Measurements from ENCODE around the gene FGF2.
"Not testable (repeated sequence)": the region's sequence is repeated elsewhere in the genome, so short reads cannot be mapped to it uniquely, and the experiment has no call there.

Gene FGF2

GRCh38 chr4:122849789-122850188, 23.2 kb downstream of the FGF2 start:
- not testable (repeated sequence) for H3K79me1 ChIP-seq (replicated peaks; ENCODE audit: low read length, poor library complexity, severe bottlenecking); H3K27ac ChIP-seq (ENCODE audit: low read length, poor library complexity, severe bottlenecking); H2BK120ac ChIP-seq (ENCODE audit: low read depth, low read length); H3K14ac ChIP-seq (ENCODE audit: low read length in 2 of 2); H3K9me3 ChIP-seq (ENCODE audit: control insufficient read depth, low read length); H2AK5ac ChIP-seq (ENCODE audit: low read length, severe bottlenecking); H2AFZ ChIP-seq (ENCODE audit: low read depth, low read length); H3K9ac ChIP-seq (ENCODE audit: low read length); H3K4me2 ChIP-seq (ENCODE audit: low read length, poor library complexity, severe bottlenecking); H2BK12ac ChIP-seq (ENCODE audit: low read length in 2 of 2); H2BK5ac ChIP-seq (ENCODE audit: low read depth, low read length, poor library complexity, severe bottlenecking); H4K8ac ChIP-seq (ENCODE audit: low read length); H3K23ac ChIP-seq (ENCODE audit: low read length in 2 of 2); H3K4me3 ChIP-seq (ENCODE audit: insufficient read depth in 1 of 2, low read depth in 1 of 2, low read length in 2 of 2); H2BK15ac ChIP-seq (ENCODE audit: low read depth, poor library complexity, severe bottlenecking); DNase-seq; H3K27me3 ChIP-seq (ENCODE audit: control insufficient read depth in 1 of 2, insufficient read depth in 1 of 2, low read length in 2 of 2); H4K91ac ChIP-seq (ENCODE audit: low read length); H3K4ac ChIP-seq (ENCODE audit: low read depth in 1 of 2, low read length in 2 of 2); H3K18ac ChIP-seq (ENCODE audit: low read depth in 1 of 2, low read length in 2 of 2)
- Histone ChIP-seq H3K4me1 (ENCODE audit: control insufficient read depth, insufficient read depth, low read depth, low read length) (peaks cover 10% of the 10 kb centered on the region), H3K36me3 (ENCODE audit: control insufficient read depth in 1 of 2, insufficient read depth in 2 of 2, low read depth in 1 of 2, low read length in 2 of 2) (peaks cover 9 to 13% of the 10 kb centered on the region in 2 experiments)
- 100% methylated on average over 3 of the region's 3 CpGs for WGBS

DNA sequence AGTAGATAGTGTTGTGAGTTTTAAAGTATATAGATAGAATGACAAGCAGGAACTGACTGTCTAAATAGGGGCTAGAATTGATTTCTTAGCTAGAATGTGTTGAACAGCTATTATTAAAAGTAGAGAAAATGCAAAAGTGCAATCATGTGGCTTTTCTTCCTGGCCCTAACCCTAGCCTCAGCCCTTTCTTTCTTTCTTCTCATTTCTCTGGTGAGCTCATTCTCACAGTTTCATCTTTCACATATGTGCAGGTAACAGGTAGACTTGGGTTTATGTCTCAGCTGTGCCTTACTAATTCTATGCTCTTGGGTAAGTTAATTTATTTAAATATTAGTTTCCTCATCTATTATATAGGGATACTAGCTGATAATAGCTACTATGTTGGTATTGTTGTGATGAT, 24.9 kb downstream of the FGF2 start:
- H3K18ac ChIP-seq (ENCODE audit: low read depth in 1 of 2, low read length in 2 of 2) = no peak overlapping the region
- H2BK15ac ChIP-seq (ENCODE audit: low read depth, poor library complexity, severe bottlenecking) = no peak overlapping the region
- no peak overlapping the region for H2BK12ac ChIP-seq (ENCODE audit: low read length in 2 of 2)
- H3K27me3 ChIP-seq (ENCODE audit: control insufficient read depth in 1 of 2, insufficient read depth in 1 of 2, low read length in 2 of 2) = no peaks in the 10 kb centered on the region
- no peak overlapping the region for H3K4me3 ChIP-seq (ENCODE audit: insufficient read depth in 1 of 2, low read depth in 1 of 2, low read length in 2 of 2)
- no peak overlapping the region for H3K4me2 ChIP-seq (ENCODE audit: low read length, poor library complexity, severe bottlenecking)
- no peak overlapping the region for H2BK120ac ChIP-seq (ENCODE audit: low read depth, low read length)
- H2AK5ac ChIP-seq (ENCODE audit: low read length, severe bottlenecking) = no peak overlapping the region
- no peak overlapping the region for H3K9ac ChIP-seq (ENCODE audit: low read length)
- H4K8ac ChIP-seq (ENCODE audit: low read length) = no peak overlapping the region
- H3K27ac ChIP-seq (ENCODE audit: low read length, poor library complexity, severe bottlenecking) = no peak overlapping the region
- H3K4me1 ChIP-seq (ENCODE audit: control insufficient read depth, insufficient read depth, low read depth, low read length) = peaks cover 14% of the 10 kb centered on the region
- H3K23ac ChIP-seq (ENCODE audit: low read length in 2 of 2) = no peak overlapping the region
- peaks cover 5% of the 10 kb centered on the region for H3K79me1 ChIP-seq (replicated peaks; ENCODE audit: low read length, poor library complexity, severe bottlenecking)
- no peak for DNase-seq
- H2AFZ ChIP-seq (ENCODE audit: low read depth, low read length) = no peak overlapping the region
- peaks cover 9 to 13% of the 10 kb centered on the region in 2 experiments for H3K36me3 ChIP-seq (ENCODE audit: control insufficient read depth in 1 of 2, insufficient read depth in 2 of 2, low read depth in 1 of 2, low read length in 2 of 2)
- no peaks in the 10 kb centered on the region for H3K9me3 ChIP-seq (ENCODE audit: control insufficient read depth, low read length)
- H3K14ac ChIP-seq (ENCODE audit: low read length in 2 of 2) = no peak overlapping the region
- H2BK5ac ChIP-seq (ENCODE audit: low read depth, low read length, poor library complexity, severe bottlenecking) = no peak overlapping the region
- H3K4ac ChIP-seq (ENCODE audit: low read depth in 1 of 2, low read length in 2 of 2) = no peak overlapping the region
- H4K91ac ChIP-seq (ENCODE audit: low read length) = no peak overlapping the region

DNA sequence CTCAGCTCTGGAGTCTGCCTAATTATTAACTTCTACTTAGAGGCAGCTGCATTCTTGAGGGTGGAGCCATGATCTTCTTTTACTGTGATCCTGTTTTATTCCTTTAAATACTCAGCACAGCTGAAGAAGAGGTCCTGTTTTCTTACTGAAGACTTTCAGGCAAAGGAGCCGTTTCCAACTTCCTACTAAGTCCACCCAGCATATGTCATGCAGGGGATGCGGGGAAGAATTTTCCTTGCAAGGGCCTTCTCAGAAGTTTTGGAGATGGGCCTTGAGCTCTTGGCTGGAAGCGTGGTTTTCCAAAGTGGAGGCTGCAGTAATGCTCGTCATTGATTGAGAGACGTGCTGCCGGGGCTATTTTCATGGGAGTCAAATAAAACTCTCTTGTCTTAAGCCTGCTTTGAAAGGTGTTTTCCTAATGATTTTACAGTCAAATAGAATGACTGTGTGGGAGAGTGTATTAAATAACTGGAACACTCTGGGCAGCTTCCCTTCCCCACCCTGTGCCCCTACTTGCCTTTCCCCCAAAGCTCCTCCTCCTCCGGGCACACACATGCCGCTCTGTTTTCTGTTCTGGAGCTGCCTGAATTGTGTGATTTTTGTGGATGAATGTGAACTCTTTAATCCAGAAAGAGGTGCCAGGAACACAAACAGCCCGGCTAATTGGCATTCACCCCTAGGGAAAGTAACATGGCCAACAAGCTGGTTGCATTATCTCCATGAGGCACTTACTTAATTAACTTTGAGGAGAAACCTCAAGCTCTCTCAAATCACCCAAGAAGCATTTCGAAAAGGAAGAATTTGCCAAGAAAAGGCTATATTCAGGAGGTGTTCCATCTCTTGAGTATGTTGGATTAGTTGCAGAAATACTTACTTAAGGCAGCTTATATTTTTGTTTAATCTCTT, 28.1 kb downstream of the FGF2 start:
- 96% methylated on average over 8 of the region's 10 CpGs for WGBS

GRCh38 chr4:122855353-122855890, 28.8 kb downstream of the FGF2 start:
- Histone ChIP-seq H3K9me3 (ENCODE audit: control insufficient read depth, low read length) (no peaks in the 10 kb centered on the region), H3K4me3 (ENCODE audit: insufficient read depth in 1 of 2, low read depth in 1 of 2, low read length in 2 of 2) (peak overlapping the region in 1 of 2 experiments; percentile 71), H2BK5ac (ENCODE audit: low read depth, low read length, poor library complexity, severe bottlenecking) (no peak overlapping the region), H3K4me2 (ENCODE audit: low read length, poor library complexity, severe bottlenecking) (no peak overlapping the region), H3K27me3 (ENCODE audit: control insufficient read depth in 1 of 2, insufficient read depth in 1 of 2, low read length in 2 of 2) (no peaks in the 10 kb centered on the region), H3K79me1 (replicated peaks; ENCODE audit: low read length, poor library complexity, severe bottlenecking) (no peaks in the 10 kb centered on the region), H2AFZ (ENCODE audit: low read depth, low read length) (no peak overlapping the region), H3K9ac (ENCODE audit: low read length) (peak overlapping the region; percentile 78), H3K27ac (ENCODE audit: low read length, poor library complexity, severe bottlenecking) (peak overlapping the region; percentile 100), H4K91ac (ENCODE audit: low read length) (no peak overlapping the region), H4K8ac (ENCODE audit: low read length) (no peak overlapping the region), H3K36me3 (ENCODE audit: control insufficient read depth in 1 of 2, insufficient read depth in 2 of 2, low read depth in 1 of 2, low read length in 2 of 2) (peaks cover 0 to 2% of the 10 kb centered on the region in 2 experiments), H3K4ac (ENCODE audit: low read depth in 1 of 2, low read length in 2 of 2) (no peak overlapping the region), H2BK12ac (ENCODE audit: low read length in 2 of 2) (no peak overlapping the region), H3K14ac (ENCODE audit: low read length in 2 of 2) (no peak overlapping the region), H3K18ac (ENCODE audit: low read depth in 1 of 2, low read length in 2 of 2) (peak overlapping the region in 1 of 2 experiments; percentile 45), H2BK15ac (ENCODE audit: low read depth, poor library complexity, severe bottlenecking) (no peak overlapping the region), H2AK5ac (ENCODE audit: low read length, severe bottlenecking) (peak overlapping the region; percentile 49), H3K4me1 (ENCODE audit: control insufficient read depth, insufficient read depth, low read depth, low read length) (peaks cover 7% of the 10 kb centered on the region), H2BK120ac (ENCODE audit: low read depth, low read length) (no peak overlapping the region), H3K23ac (ENCODE audit: low read length in 2 of 2) (no peak overlapping the region)
- DNase-seq = no peak
- 0% methylated on average over 1 of the region's 2 CpGs for WGBS

More for the DNA sequence above, 28.1 kb downstream of the FGF2 start:
- no peak overlapping the region for H4K91ac ChIP-seq (ENCODE audit: low read length)
- peak overlapping the region in 1 of 2 experiments; percentile 71 for H3K4me3 ChIP-seq (ENCODE audit: insufficient read depth in 1 of 2, low read depth in 1 of 2, low read length in 2 of 2)
- H2BK12ac ChIP-seq (ENCODE audit: low read length in 2 of 2) = no peak overlapping the region
- peaks cover 0 to 2% of the 10 kb centered on the region in 2 experiments for H3K36me3 ChIP-seq (ENCODE audit: control insufficient read depth in 1 of 2, insufficient read depth in 2 of 2, low read depth in 1 of 2, low read length in 2 of 2)
- no peak for DNase-seq
- no peak overlapping the region for H2AFZ ChIP-seq (ENCODE audit: low read depth, low read length)
- H3K27me3 ChIP-seq (ENCODE audit: control insufficient read depth in 1 of 2, insufficient read depth in 1 of 2, low read length in 2 of 2) = no peaks in the 10 kb centered on the region
- H3K4me2 ChIP-seq (ENCODE audit: low read length, poor library complexity, severe bottlenecking) = peak overlapping the region; percentile 88
- no peak overlapping the region for H2BK15ac ChIP-seq (ENCODE audit: low read depth, poor library complexity, severe bottlenecking)
- no peaks in the 10 kb centered on the region for H3K9me3 ChIP-seq (ENCODE audit: control insufficient read depth, low read length)
- peak overlapping the region; percentile 78 for H3K9ac ChIP-seq (ENCODE audit: low read length)
- peak overlapping the region in 1 of 2 experiments; percentile 30 for H3K4ac ChIP-seq (ENCODE audit: low read depth in 1 of 2, low read length in 2 of 2)
- H3K18ac ChIP-seq (ENCODE audit: low read depth in 1 of 2, low read length in 2 of 2) = peak overlapping the region; percentile 45 to 64
- H3K4me1 ChIP-seq (ENCODE audit: control insufficient read depth, insufficient read depth, low read depth, low read length) = peaks cover 7% of the 10 kb centered on the region
- peak overlapping the region; percentile 47 for H2AK5ac ChIP-seq (ENCODE audit: low read length, severe bottlenecking)
- no peak overlapping the region for H4K8ac ChIP-seq (ENCODE audit: low read length)
- H3K79me1 ChIP-seq (replicated peaks; ENCODE audit: low read length, poor library complexity, severe bottlenecking) = no peaks in the 10 kb centered on the region
- H2BK120ac ChIP-seq (ENCODE audit: low read depth, low read length) = no peak overlapping the region
- H3K27ac ChIP-seq (ENCODE audit: low read length, poor library complexity, severe bottlenecking) = peak overlapping the region; percentile 100
- no peak overlapping the region for H3K14ac ChIP-seq (ENCODE audit: low read length in 2 of 2)
- peak overlapping the region; percentile 99 for H2BK5ac ChIP-seq (ENCODE audit: low read depth, low read length, poor library complexity, severe bottlenecking)
- H3K23ac ChIP-seq (ENCODE audit: low read length in 2 of 2) = no peak overlapping the region
